NCI-H2029 treated with DMSO at 0.1 percent for 48 hours (cell line): ENCODE measurements around the gene CPT1B.
"Not testable (repeated sequence)": the region's sequence is repeated elsewhere in the genome, so short reads cannot be mapped to it uniquely, and the experiment has no call there.

ENCODE experiments used
- DNase-seq: peaks from one replicate; lab custom pipeline; 2025; lab: John Stamatoyannopoulos, UW

CPT1B gene

DNA sequence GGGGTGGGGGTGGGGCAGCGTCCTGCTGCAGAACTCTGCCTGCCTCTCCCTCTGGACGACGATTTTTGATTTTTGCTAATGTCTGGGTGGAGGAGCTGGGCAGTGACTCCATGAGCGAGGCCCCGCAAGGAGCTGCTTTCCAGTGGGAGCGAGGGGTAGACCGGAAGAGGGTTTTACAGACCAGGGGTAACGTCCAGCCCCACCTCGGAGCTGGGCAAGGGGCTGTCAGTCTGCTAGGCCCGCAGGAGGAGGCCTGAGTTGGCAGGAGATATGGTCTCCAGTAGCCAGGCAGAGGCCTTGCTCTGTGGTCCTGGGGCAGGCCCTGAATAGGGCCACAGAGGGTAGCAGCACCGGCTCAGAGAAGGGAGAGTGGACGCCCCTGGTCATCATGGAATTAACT lies 31.4 kb upstream of the CPT1B start:
- DNase-seq, result no peak

DNA sequence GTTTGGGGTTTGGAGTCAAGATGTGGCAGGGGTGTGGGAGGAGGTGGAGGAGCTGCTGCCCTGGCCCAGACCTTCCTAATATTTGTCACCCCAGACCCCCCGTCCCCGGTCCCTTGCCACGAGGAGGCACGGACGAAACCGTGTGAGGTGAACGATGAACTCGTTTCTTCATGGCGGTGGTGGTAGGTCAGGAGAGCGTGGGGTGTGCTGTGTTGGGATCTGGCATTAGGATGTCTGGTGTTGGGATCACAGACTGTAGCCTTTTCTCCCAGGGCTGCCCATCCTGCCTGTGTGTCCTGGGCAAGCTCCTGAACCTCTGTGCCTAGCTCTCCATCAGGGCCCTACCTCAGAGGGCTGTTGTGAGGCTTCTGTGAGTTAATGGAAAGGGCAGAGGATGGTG lies 30.8 kb upstream of the CPT1B start:
- no peak for DNase-seq

DNA sequence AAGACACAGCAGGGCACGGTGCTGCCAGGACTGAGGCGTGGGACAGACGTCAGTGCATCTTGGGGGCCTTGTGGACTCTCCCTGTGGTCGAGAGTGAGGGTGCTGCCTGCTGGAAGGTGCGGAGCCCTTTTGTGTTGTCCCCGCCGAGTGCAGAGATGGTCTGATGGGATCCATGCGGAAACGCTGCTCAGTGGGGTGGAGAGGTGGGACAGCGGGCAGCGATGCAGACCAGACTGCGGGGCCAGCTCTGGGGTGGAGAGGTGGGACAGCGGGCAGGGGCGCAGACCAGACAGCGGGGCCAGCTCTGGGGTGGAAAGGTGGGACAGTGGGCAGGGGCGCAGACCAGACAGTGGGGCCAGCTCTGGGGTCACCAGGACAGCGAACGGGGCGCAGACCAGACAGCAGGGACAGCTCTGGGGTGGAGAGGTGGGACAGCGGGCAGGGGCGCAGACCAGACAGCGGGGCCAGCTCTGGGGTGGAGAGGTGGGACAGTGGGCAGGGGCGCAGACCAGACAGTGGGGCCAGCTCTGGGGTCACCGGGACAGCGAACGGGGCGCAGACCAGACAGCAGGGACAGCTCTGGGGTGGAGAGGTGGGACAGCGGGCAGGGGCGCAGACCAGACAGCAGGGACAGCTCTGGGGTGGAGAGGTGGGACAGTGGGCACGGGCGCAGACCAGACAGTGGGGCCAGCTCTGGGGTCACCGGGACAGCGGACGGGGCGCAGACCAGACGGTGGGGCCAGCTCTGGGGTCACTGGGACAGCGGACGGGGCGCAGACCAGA lies 30.0 kb upstream of the CPT1B start:
- DNase-seq, result not testable (repeated sequence)

DNA sequence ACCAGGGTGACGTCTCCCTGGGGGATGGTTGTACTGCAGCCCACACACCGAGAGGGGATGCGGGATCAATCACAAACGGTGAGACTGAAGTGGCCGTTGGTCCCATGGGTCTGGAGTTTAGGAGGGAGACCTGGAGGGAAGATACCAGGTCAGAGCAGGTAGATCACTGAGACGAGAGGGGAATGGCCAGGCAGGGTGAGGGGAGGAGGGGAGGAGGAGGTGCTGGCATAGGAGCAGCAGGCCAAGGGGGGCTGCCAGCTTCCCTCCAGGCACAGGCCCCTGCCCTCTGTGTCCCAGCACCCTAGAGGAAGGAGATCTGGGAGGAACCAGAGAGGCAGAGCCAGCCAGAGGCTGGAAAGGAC lies 29.4 kb upstream of the CPT1B start:
- no peak for DNase-seq

DNA sequence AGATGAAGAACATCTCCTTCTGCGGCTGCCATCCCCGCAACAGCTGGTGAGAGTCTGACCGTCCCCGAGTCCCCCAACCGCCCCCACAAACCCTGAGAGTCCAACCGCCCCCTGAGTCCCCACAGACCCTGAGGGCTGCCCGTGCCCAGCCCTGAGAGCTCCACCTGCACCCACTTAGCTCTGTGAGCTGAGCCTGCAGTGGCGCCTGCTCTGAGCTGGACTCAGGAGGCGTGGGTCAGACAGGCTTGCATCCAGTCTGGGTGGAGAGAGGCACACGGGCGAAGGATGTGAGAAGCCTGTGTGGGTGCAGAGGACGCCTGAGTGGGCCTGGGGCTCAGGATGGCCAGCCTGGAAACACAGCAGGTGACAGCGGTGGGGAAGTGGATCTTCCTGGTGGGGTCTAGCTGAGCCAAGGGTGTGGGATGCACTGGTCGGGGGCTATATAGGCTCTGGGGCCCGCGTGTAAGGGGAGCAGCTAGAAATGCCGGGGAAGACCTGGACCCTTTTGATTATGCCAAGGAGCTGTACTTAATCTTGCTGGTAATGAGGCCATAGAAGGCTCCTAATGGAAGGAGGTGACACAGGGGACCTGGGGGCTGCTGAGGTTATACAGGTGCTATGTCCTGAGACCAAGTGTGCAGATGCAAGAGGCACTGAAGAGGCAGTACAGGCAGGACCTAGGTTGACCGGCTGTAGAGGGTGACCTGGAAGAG lies 28.9 kb upstream of the CPT1B start:
- no peak for DNase-seq

DNA sequence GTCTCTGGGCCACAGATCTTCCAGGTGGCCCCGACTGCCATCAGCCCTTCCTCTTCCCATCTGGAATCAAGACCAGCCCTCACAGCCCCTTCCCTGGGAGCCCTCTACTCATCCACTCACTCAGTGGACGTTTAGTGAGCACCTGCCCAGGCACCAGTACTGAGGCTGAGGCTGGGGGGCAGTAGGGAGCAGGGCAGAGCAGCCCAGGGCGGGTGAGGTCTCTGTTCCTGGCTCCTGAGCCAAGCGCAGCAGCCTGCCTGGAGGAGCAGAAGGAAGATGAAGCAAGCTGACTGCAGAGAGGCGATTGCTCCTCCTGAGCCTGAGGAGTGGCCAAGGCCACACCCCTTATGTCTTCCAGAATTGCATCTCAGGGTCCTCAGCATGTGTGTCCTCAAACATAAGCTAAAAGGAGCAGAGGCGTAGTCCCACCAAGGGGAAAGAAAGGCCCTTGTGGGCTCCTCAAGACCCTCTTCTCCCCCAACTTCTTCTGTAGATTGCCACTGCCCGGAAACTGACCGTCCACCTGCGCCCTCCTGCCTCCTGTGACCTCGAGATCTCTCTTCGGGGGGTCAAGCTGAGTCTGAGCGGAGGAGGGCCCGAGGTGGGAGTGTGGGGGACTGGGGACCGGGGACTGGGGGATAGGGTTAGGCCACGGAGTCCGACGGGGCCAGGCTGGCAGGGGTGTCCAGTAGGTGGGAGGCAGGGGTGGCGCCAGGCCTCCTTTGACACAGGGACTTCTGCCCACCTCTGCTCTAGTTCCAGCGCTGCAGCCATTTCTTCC lies 28.1 kb upstream of the CPT1B start:
- no peak for DNase-seq

DNA sequence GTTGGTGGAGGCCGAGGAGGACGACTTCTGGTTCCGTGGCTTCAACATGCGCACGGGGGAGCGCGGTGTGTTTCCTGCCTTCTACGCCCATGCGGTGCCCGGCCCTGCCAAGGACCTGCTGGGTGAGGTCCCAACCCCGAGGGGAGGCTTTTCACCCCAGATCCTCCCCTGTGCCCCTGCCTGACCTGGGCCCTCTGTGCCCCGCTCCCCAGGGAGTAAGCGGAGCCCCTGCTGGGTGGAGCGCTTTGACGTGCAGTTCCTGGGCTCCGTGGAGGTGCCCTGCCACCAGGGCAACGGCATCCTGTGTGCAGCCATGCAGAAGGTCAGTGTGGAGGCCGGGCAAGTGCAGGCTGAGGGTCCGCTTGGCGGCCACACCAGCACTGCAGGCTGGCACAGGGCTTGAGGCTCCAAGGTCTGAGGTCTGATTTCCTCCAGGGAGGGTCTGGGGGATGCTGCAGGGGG lies 27.4 kb upstream of the CPT1B start:
- DNase-seq, result no peak

DNA sequence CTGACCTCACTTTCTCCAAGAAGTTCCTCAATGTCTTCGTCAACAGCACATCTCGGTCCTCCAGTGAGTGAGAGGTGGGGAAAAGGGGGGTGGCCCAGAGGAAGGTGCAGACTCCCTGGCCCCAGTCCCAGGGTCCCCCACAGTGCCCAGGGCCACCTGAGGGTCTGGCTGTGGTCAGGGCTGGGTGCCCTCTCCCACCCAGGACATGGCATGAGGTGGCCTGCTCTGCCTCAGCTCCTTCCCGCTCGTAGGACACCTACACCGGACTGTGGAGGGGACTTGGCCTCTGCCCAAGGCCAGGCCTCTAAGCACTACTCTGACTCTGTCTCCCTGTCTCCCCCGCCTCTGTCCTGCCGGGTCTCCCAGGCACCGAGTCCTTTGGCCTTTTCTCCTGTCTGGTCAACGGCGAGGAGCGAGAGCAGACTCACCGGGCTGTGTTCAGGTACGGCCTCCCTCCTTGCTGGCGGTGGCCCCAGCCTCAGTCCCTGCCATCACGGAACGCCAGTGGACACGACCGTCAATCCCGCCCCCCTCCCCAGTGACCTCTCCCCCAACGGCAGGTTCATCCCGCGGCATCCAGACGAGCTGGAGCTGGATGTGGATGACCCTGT lies 26.9 kb upstream of the CPT1B start:
- no peak for DNase-seq

DNA sequence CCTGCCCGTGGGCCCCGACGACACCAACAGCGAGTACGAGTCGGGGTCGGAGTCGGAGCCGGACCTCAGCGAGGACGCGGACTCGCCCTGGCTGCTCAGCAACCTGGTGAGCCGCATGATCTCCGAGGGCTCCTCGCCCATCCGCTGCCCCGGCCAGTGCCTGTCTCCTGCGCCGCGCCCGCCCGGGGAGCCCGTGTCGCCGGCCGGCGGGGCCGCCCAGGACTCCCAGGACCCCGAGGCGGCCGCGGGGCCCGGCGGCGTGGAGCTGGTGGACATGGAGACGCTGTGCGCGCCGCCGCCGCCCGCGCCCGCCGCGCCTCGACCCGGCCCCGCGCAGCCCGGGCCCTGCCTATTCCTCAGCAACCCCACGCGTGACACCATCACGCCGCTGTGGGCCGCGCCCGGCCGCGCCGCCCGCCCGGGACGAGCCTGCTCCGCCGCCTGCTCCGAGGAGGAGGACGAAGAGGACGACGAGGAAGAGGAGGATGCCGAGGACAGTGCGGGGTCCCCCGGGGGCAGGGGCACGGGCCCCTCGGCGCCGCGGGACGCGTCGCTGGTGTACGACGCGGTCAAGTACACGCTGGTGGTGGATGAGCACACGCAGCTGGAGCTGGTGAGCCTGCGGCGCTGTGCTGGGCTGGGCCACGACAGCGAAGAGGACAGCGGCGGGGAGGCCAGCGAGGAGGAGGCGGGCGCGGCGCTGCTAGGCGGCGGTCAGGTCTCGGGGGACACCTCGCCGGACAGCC lies 26.2 kb upstream of the CPT1B start:
- no peak for DNase-seq

DNA sequence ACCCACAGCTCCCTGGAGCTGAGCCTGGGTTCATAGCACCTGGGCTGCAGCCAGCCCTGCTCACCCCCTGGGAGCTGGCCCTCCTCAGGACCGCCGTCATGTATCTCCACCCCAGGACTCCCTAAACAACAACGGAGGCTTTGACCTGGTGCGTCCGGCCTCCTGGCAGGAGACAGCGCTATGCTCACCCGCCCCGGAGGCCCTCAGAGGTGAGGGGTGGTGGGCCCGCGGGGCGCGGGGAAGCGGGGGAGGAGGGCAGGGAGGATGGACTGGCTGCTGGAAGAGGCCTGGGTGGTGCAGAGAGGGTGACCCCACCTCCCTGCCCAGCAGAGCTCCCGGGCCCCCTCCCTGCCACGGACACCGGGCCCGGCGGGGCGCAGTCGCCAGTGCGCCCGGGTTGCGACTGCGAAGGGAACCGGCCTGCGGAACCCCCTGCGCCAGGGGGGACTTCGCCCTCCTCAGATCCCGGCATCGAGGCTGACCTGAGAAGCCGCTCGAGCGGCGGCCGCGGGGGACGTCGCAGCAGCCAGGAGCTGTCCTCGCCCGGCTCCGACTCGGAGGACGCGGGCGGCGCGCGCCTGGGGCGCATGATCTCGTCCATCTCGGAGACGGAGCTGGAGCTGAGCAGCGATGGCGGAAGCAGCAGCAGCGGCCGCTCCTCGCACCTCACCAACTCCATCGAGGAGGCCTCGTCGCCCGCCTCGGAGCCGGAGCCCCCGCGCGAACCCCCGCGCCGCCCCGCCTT lies 25.5 kb upstream of the CPT1B start:
- DNase-seq, result no peak

DNA sequence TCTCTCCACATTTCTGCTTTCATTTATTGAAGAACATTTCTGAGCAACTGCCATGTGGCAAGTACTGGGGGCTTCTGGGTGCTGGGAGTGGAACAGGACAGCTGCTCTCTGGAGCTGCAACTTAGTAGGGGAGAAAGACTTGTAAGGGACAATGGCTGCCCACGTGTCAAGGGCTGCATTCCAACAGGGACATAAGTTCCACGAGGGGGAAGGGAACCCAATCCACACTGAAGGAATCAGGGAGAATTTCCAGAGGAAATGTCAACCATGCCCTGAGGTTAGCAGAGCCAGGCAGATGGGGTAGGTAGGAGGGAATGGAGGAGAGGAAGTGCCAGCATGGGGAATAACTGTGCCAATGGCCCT lies 24.1 kb upstream of the CPT1B start:
- DNase-seq, result no peak

DNA sequence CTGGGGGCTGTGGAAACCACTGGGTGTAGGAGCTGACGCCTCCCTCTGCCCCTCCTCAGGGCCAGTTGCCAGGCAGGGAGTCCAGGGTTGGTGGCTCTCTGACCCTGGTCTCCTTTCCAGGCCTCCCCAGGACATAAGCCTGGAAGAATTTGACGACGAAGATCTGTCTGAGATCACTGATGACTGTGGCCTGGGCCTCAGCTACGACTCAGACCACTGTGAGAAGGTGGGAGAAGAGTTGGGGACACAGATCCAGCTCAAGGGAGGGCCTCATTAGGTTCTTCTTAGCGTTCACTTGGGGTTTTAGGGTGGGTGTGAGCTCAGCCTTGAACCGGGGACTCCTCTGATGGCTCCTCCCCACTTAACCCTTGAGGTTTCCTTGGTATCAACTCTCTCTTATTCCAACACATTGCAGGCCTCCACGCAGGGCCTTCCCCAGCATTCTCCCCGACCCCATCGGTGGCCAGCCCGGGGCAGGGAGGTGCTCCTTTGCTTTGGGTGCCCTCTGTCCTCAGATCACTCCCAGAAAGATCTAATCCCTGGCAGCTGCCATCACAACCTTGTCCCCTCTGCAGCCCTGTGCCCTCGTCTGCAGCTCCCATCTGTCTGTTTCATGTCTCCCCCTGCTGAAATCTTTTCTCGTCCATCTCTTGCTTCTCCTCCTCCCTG lies 23.6 kb upstream of the CPT1B start:
- DNase-seq, result no peak

DNA sequence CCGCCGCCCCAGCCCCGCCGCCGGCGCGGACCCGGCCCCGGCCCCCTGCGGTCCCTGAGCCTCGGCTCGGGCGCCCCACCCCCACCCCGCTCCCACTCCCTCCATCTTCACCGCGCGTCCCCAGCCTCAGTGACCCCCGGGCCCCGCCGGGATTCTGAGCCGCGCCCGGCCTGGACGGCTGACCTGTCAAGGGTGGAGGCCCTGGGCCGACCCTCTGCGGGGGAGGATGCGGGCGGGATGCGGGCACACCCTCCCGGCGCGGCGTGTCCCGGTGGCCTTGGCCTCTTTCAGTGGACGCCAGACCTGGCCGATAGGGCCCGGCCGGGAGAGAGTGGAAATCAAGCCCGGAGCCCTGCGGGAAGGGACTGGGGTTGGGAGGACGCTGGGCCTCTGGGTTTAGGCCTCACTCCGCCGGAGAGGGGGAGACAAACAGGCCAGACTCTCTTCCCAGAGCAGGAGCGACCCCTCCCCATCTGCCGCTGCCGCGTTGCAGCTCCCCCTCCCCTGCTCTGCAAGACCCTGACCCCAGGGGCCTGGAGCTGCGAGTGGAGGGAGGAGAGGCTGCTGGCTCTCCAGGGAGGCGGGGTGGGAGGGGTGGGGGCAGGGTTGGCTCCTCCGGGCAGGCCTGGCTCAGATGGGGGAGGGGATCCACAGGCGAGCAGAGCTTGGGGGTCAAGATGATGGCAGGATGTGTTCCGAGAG lies 22.9 kb upstream of the CPT1B start:
- DNase-seq, result no peak

DNA sequence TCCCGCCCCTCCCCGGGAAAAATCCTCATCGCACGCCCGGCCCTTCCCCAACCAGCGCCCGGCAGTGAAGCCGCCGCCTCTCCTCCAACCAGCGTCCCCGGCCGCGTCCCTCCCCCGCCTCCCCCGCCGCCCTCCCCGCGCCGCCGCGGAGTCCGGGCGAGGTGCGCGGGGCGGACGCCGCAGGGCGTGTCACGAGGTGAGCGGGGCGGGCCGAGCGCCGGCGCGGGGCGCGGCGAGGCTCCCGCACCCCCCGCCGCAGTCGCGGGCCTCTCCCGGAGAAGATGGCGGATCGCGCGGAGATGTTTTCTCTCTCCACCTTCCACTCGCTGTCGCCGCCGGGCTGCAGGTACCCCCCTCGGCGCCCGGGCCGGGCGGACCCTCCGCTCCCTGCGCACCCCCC lies 22.3 kb upstream of the CPT1B start, which contains the start of gene MAPK8IP2:
MAPK8IP2 (plus strand) TSS at position 256 of the 400 bp plus-strand sequence; CDS start at position 282, 26 bp downstream.
- no peak for DNase-seq

DNA sequence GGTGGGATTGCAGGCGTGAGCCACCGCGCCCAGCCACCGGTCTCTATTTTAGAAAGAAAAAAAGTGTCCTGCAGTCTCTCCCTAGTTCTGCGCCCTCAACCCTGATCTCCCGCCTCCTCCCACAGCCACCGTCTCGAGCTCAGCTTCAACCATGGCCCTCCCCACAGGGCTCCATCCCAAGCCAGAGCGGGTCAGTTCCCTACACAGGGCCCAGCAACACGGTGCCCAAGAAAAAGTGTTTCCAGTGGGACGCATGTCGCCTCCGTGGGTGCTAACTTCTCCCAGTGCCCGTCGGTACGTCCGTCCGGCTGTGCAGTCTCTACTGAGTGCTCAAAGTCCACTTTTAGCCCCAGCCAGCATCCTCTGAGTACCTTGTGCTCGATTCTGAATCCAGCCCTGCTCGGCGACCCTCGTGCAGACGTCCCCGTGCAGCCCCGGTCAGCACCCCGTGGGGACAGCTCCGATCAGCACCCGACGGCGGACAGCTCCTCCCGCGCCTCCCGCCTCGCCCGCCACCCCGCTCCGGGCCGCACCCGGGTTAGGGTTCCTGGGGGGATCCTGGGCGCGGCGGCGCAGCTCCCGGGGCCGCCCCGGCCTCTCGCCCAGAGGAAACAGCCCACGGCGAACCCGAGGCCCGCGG lies 21.7 kb upstream of the CPT1B start:
- no peak for DNase-seq

DNA sequence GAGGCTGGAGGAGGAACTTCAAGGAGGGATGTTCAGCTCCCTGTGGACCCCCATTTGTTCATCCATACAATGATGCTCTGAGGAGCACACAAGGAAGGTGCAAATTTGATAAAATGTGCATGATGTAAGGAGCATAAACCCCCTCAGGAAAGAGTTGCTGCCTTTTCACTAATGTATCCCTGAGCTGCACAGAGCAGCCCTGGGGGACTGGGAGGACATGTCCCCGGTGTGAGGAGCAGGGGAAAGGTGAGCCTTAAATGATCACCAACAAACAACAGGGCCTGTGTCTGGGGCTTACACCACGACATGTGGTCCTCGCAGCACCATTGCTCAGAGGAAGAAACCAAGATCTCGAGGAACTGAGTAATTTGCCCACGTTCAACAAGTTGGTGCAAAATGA lies 18.9 kb upstream of the CPT1B start:
- no peak for DNase-seq

DNA sequence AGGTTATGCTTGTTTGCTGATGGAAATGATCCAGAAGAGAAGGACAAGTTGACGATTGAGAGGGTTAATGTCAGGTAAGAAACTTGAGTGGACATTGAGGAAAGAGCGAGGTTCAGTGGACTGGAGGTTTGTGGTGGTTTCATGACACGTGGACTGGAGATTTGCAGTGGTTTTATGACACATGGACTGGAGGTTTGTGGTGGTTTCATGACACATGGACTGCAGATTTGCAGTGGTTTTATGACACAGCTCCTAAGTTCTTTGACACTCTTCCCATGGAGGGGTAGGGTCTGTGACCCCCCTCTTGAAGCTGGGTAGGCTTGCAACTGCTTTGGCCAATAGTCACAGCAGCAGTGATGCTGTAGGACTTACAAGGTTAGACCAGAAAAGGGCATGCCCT lies 17.0 kb upstream of the CPT1B start:
- no peak for DNase-seq

DNA sequence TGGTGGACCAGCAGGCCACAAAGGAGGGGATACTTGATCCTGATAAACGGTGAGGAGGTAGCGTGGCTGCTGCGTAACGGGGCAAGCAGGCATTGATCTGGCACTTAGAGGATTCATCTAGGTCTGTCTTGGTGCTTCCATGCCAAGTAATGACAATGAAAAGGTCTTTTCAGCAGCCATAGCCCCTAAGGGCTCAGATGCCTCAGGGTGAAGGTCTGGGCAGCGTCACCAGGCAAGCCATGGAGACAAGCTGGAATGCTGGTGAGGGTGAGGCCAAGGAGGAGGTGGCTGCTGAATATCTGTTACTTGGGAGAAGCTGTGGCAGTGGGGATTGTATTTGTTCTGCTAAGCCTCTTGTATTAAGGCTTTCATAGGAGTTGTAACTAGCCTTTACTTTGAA lies 9.2 kb upstream of the CPT1B start:
- DNase-seq, result no peak

DNA sequence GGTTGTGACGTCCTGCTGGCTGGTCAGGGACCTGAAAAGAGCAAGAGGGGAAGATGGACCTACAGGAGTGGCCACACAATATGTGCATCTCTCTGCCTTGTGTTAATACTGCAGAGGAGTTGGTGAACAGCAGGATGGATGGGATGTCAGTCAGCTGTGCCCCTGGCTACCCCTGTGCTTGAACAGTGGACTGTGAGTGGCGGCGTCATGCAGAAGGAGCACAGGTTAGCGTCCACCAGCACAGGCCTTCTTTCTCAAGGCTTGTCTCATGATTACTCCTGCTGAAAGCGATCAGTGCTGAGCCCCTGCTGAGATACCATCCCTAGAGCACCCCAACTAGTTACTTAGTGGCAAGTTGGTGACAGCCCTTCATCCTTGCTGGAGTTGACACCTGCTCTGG lies 8.2 kb upstream of the CPT1B start:
- no peak for DNase-seq
